Smooth muscle cell (in vitro differentiated cells): ENCODE data around the gene SPINDOC. TPM values are rescaled to one million over a fixed set of nuclear protein-coding genes. Genes with fewer than 3 reads are reported as not detected.

Experiments used
- DNase-seq: peaks from one replicate; lab custom pipeline; 2025; ENCODE audit not compliant: unreplicated experiment; lab: John Stamatoyannopoulos, UW
- H2AFZ ChIP-seq: fragments of 200-600 bp; sonication (generic); 2 replicates; pipeline ENCODE4 v1.6.0; 2016; ENCODE audit warnings: antibody characterized with exemption, low read depth, mild to moderate bottlenecking
- H3F3A ChIP-seq: fragments of 200-600 bp; sonication (generic); 2 replicates; pipeline ENCODE4 v1.6.0; 2017; ENCODE audit warnings: antibody characterized with exemption, low read depth
- H3K27ac ChIP-seq: fragments of 200-600 bp; sonication (generic); 2 replicates; pipeline ENCODE4 v1.5.1; 2016; ENCODE audit warnings: low read depth, mild to moderate bottlenecking
- H3K27me3 ChIP-seq: fragments of 200-600 bp; sonication (generic); 2 replicates; pipeline ENCODE4 v1.6.1; 2016; ENCODE audit warnings: low read depth, mild to moderate bottlenecking
- H3K36me3 ChIP-seq: fragments of 200-600 bp; sonication (generic); 2 replicates; pipeline ENCODE4 v1.5.1; 2016; ENCODE audit warnings: low read depth
- H3K4me1 ChIP-seq: fragments of 200-600 bp; sonication (generic); 2 replicates; pipeline ENCODE4 v1.5.1; 2016; ENCODE audit warnings: low read depth
- H3K4me2 ChIP-seq: fragments of 200-600 bp; sonication (generic); 2 replicates; pipeline ENCODE4 v1.6.0; 2016; ENCODE audit warnings: mild to moderate bottlenecking
- H3K4me3 ChIP-seq: fragments of 200-600 bp; sonication (generic); 2 replicates; pipeline ENCODE4 v1.5.1; 2016; ENCODE audit warnings: mild to moderate bottlenecking
- H3K79me2 ChIP-seq: fragments of 200-600 bp; sonication (generic); 2 replicates; pipeline ENCODE4 v1.6.0; 2016; ENCODE audit warnings: low read depth, mild to moderate bottlenecking
- H3K9ac ChIP-seq: fragments of 200-600 bp; sonication (generic); 2 replicates; pipeline ENCODE4 v1.6.0; 2016; ENCODE audit warnings: low read depth
- H3K9me3 ChIP-seq: fragments of 200-600 bp; sonication (generic); replicated peaks from 2 replicates; pipeline ENCODE4 v1.5.1; 2016; ENCODE audit warnings: low read depth
- H4K20me1 ChIP-seq: fragments of 200-600 bp; sonication (generic); 2 replicates; pipeline ENCODE4 v1.6.0; 2016; ENCODE audit warnings: low read depth
- WGBS: methylation state at CpG from one replicate; pipeline ENCODE4 v1.1.7; 2016; ENCODE audit warnings: low lambda C conversion rate; 5-methylcytosine and 5-hydroxymethylcytosine counted together
- polyA plus RNA-seq: library from polyadenylated mRNA; unstranded; fragments of >200 nt; fragmentation: Nextera tagmentation; extraction: Ambion mirVana; gene quantifications from 2 replicates; pipeline ENCODE4 v1.2.1, GENCODE V29; 2016
- total RNA-seq: library from RNA; depleted of rRNA; stranded (reverse); fragments of >200 nt; gene quantifications from 2 replicates; pipeline ENCODE4 v1.2.3, GENCODE V29; 2014
- TF ChIP-seq, protein P1 (sequence below): fragments of 200-600 bp; sonication (generic); IDR thresholded peaks from 2 replicates; pipeline ENCODE4 v1.5.1; 2017; ENCODE audit warnings: borderline replicate concordance, mild to moderate bottlenecking, antibody characterized with exemption; ENCODE audit not compliant: insufficient read depth, poor library complexity, severe bottlenecking

The SPINDOC gene
- total and polyA plus RNA-seq, 2 experiments from 2014 or later: 13.6 to 13.7 TPM

DNA sequence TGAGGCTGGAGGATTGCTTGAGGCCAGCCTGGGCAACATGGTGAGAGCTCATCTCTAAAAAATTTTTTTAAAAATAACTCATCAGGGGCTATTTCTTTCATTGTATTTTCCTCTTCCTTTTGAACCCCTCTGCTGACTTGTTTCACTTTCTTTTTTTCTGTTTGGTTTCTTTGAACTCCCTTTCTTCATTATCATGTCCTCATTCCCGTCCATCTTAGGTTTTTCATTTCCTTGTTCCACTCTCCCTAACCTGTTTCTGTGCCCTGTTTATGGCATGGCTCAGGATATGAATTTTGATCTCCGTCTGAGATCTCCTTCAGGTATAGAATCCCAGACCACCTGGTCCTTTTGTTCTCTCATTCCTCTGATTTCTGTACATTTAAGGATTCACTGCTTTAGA, 38.1 kb downstream of the SPINDOC start:
- Histone ChIP-seq H2AFZ (no peak overlapping the region), H3K4me1 (peaks cover 13% of the 10 kb centered on the region), H3K9me3 (no peaks in the 10 kb centered on the region), H4K20me1 (peaks cover 97% of the 10 kb centered on the region), H3K4me2 (no peak overlapping the region), H3K9ac (no peak overlapping the region), H3K27ac (peak overlapping the region; percentile 32), H3K27me3 (no peaks in the 10 kb centered on the region), H3K36me3 (no peaks in the 10 kb centered on the region), H3F3A (peaks cover 10% of the 10 kb centered on the region), H3K4me3 (no peak overlapping the region), H3K79me2 (peaks cover 91% of the 10 kb centered on the region)
- 90% methylated on average over 2 of the region's 2 CpGs for WGBS
- DNase-seq: no peak
- TF ChIP-seq, protein P1, sequence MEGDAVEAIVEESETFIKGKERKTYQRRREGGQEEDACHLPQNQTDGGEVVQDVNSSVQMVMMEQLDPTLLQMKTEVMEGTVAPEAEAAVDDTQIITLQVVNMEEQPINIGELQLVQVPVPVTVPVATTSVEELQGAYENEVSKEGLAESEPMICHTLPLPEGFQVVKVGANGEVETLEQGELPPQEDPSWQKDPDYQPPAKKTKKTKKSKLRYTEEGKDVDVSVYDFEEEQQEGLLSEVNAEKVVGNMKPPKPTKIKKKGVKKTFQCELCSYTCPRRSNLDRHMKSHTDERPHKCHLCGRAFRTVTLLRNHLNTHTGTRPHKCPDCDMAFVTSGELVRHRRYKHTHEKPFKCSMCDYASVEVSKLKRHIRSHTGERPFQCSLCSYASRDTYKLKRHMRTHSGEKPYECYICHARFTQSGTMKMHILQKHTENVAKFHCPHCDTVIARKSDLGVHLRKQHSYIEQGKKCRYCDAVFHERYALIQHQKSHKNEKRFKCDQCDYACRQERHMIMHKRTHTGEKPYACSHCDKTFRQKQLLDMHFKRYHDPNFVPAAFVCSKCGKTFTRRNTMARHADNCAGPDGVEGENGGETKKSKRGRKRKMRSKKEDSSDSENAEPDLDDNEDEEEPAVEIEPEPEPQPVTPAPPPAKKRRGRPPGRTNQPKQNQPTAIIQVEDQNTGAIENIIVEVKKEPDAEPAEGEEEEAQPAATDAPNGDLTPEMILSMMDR: no peak

DNA sequence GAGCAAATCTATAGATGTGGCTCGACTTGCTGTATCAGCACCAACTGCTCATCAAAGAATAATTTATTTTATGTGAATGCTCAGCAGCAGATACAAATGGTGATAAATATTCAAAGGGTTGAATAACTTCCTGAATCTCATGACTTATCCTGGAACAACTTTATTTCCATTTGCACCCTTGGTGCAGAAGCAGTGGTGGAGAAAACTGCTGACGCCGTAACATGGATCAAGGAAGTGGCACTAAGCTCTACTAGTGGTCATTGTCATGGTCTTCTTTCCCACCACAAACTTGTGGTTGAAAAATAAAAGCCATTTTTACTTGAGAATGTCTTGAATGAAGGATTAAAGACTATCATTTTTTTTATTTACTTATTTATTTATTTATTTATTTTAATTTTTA, 40.2 kb downstream of the SPINDOC start:
- Histone ChIP-seq H2AFZ (no peak overlapping the region), H4K20me1 (peaks cover 97% of the 10 kb centered on the region), H3K4me2 (no peak overlapping the region), H3K36me3 (no peaks in the 10 kb centered on the region), H3K4me3 (no peak overlapping the region), H3K9ac (no peak overlapping the region), H3K27ac (no peak overlapping the region), H3K9me3 (no peaks in the 10 kb centered on the region), H3K4me1 (peaks cover 9% of the 10 kb centered on the region), H3K79me2 (peaks cover 85% of the 10 kb centered on the region), H3K27me3 (no peaks in the 10 kb centered on the region), H3F3A (peaks cover 10% of the 10 kb centered on the region)
- DNase-seq: no peak
- TF ChIP-seq, protein P1: no peak
- 94% methylated on average over 3 of the region's 3 CpGs for WGBS

DNA sequence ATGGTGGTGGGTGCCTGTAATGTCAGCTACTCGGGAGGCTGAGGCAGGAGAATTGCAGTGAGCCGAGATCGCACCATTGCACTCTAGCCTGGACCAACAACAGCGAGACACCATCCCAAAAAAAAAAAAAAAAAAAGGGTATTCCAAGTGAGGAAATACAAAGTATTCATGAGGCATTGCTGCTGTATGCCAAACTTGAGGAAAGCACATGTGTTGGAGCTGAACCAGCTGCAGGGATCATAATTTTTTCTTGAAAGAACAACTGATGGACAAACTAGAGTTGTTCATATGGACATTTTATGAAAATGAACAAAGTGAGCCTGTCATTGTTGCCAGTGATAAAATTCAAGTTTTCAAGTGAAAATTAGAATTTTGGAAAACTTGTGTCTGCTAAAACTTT, 41.4 kb downstream of the SPINDOC start:
- no peak overlapping the region for H3K9ac ChIP-seq
- no peak overlapping the region for H3K4me2 ChIP-seq
- no peak for DNase-seq
- 85% methylated on average over 4 of the region's 4 CpGs for WGBS
- no peak overlapping the region for H2AFZ ChIP-seq
- H4K20me1 ChIP-seq: peaks cover 97% of the 10 kb centered on the region
- TF ChIP-seq, protein P1: no peak
- peaks cover 82% of the 10 kb centered on the region for H3K79me2 ChIP-seq
- no peaks in the 10 kb centered on the region for H3K27me3 ChIP-seq
- peaks cover 10% of the 10 kb centered on the region for H3F3A ChIP-seq
- peaks cover 9% of the 10 kb centered on the region for H3K4me1 ChIP-seq
- no peaks in the 10 kb centered on the region for H3K9me3 ChIP-seq
- no peaks in the 10 kb centered on the region for H3K36me3 ChIP-seq
- no peak overlapping the region for H3K27ac ChIP-seq
- no peak overlapping the region for H3K4me3 ChIP-seq

DNA sequence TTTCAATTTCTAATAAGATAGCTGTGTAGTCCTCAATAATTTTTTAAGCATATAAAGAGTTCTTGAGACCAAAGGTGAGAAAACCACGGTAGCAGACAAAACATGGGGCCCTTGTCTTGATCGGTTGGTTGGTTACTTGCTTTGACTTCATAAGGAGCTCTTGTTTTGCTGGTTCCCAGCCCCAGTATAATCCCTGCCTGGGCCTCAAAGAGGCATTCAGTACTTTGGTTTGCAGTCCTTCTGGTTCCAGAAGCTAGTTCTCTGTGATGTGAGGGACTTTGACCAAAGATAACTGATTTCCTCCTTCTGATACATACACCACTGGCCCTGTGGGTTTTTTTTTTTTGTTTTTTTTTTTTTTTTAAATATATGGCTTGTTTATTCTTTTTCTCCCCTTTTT, 42.7 kb downstream of the SPINDOC start:
- Histone ChIP-seq H3K27me3 (no peaks in the 10 kb centered on the region), H3K4me2 (no peak overlapping the region), H2AFZ (no peak overlapping the region), H3K4me1 (peaks cover 9% of the 10 kb centered on the region), H3K9ac (no peak overlapping the region), H3K79me2 (peaks cover 77% of the 10 kb centered on the region), H3K4me3 (peak overlapping the region; percentile 8), H3K36me3 (no peaks in the 10 kb centered on the region), H3K27ac (peak overlapping the region; percentile 1), H3K9me3 (no peaks in the 10 kb centered on the region), H3F3A (peaks cover 10% of the 10 kb centered on the region), H4K20me1 (peaks cover 98% of the 10 kb centered on the region)
- no peak for DNase-seq
- 47% methylated on average over 2 of the region's 2 CpGs for WGBS
- TF ChIP-seq, protein P1: no peak
